Stimulated activated naive CD4-positive, alpha-beta T cell (primary cell): ENCODE data around the gene USP35.

Experiments used
- DNase-seq, 6 experiments: peaks; one replicate each; lab custom pipeline; 2025; lab: John Stamatoyannopoulos, UW

The USP35 gene, protein sequence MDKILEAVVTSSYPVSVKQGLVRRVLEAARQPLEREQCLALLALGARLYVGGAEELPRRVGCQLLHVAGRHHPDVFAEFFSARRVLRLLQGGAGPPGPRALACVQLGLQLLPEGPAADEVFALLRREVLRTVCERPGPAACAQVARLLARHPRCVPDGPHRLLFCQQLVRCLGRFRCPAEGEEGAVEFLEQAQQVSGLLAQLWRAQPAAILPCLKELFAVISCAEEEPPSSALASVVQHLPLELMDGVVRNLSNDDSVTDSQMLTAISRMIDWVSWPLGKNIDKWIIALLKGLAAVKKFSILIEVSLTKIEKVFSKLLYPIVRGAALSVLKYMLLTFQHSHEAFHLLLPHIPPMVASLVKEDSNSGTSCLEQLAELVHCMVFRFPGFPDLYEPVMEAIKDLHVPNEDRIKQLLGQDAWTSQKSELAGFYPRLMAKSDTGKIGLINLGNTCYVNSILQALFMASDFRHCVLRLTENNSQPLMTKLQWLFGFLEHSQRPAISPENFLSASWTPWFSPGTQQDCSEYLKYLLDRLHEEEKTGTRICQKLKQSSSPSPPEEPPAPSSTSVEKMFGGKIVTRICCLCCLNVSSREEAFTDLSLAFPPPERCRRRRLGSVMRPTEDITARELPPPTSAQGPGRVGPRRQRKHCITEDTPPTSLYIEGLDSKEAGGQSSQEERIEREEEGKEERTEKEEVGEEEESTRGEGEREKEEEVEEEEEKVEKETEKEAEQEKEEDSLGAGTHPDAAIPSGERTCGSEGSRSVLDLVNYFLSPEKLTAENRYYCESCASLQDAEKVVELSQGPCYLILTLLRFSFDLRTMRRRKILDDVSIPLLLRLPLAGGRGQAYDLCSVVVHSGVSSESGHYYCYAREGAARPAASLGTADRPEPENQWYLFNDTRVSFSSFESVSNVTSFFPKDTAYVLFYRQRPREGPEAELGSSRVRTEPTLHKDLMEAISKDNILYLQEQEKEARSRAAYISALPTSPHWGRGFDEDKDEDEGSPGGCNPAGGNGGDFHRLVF

DNA sequence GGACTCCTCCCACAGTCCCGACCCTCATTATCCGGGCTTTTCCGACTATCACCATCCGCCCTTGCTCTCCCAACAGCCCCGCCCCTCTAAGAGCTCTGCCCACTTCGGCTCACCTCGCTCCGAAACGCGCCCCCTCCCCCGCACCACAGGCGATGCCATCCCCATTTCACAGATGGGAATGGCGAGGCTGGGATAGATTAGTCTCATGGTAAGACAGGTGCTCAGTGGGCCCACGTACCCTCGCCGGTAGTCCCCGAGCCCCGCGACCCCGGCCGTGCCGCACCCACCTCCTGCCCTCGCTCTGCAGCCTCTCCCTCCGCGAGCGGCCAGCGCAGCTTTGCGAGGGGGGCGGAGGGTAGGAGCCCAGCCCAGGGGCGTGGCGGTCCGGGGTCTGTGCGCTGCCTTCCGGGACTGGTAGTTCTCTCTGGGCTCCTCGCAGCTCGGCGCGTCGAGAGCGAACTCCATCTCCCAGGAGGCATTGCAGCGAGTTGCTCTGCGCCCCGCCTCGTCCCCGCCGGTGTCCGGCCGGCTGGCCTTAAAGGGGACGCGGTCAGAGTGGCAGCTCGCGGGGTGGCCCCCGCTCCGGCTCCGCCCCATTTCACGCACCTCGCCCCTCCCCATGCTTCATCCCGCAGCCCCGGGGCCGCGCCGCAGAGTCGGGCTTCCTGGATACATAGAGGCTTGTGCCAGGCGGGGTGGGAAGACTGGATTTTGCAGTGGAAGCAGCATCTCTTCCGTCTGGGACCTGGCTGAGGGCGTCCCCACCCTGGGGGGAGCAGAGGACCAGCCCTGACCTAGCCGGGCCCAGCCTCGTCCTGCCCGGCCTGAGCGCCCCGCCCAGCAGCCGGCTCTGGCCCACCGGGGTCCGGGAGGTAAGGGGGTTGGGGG lies at the start of gene USP35, which contains the start of gene KCTD21:
Gene USP35, plus strand, starts transcription at position 634 of the 888 bp plus-strand sequence. CDS start 7,327 bp downstream, outside the sequence.
Gene KCTD21, minus strand, starts transcription at position 341 of the 888 bp plus-strand sequence. CDS start 14,072 bp downstream, outside the sequence.
- DNase-seq, result peak; percentile 78 to 87 (median 84)

DNA sequence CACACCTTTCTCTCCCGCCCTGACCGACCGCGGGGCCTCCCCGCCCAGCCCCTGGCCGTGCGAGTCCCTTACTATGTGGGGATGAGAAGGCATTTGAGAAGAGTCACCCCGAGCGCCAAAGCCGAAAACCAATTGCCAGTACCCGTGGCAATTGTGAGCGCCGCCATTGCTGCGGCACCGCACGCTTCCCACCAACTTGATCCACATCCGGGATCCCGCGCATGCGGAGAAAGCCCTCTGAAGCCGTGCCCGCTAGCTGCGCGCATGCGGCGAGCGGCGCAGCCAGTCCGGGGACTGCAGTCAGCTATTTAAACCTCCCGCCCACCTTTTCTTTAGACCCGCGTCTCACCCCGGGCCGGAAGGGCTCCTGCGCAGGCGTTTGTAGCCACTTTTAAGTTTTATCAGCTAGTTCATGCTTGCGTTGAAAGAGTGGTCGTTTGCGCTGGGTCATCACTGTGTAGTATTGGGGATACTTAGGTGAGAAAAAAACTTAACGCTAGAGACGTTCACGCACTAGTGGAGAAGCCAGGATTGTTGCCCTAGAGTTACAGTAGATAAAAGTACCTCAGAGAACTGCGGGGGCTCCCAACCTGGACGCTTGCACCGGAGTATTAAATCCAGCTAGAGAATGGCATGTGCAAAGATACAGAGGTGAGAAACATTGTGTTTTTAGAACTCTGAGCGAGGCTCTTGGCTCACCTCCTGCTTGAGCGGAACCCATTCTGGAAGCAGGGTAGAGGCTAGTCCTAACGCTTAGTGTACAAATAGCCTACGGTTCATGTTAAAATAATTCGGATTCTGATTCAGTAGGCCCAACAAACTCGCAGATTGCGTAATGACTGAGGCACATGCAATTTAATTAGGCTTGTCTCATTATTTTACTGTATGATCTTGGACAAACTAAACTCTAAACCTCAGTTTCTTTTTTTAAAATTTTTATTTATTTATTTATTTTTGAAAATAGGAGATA lies 49.0 kb upstream of the USP35 start, which contains the start of gene ALG8:
Gene ALG8, minus strand, starts transcription at position 205 of the 970 bp plus-strand sequence. Its CDS starts 38 bp downstream, at position 167.
- DNase-seq, result peak; percentile 91 to 95 (median 94)

DNA sequence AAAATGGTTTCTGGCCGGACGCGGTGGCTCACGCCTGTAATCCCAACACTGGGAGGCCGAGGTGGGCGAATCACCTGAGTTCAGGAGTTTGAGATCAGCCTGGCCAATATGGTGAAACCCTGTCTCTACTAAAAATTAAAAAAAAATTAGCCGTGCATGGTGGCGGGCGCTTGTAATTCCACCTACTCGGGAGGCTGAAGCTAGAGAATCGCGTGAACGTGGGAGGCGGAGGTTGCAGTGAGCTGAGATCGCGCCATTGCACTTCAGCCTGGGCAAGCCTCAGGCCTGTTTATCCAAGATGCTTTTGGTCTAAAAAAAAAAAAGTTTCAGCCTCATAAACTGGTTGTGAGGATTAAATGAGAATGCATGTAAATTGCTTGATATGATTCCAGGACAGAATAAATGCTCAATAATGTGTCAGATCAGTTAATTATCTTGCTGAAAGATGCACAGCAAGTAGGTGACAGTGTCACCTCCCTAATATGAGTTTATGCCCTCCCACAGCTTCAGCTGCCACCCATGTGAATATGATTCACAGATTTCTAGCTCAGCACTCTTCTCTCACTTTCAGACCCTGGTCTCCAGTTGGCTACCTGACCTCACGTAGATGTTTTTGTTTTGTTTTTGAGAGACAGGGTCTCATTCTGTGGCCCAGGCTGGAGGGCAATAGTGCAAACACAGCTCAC lies 48.2 kb upstream of the USP35 start:
- no peak for DNase-seq

DNA sequence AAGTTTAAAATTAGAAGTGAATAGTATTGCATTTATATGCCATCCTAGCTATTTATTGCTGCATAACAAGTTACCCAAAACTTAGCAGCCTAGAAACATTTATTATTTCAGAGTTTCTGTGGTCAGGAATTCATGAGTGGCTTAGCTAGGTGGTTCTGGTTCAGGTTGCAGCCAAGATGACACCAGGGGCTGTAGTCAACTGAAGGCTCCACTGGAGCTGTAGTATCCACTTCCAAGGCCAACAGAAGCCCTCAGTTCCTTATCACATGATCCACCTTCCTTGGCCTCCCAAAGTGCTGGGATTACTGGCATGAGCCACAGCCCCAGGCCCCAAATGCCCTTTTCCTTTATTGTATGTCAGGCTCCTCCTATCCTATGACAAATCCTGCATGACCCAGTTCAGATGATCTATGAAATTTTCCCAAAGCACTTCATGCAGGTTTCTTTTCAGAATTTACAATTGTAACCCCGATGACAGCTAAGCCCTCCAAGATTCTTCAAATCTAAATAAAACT lies 43.2 kb upstream of the USP35 start:
- DNase-seq, result no peak

DNA sequence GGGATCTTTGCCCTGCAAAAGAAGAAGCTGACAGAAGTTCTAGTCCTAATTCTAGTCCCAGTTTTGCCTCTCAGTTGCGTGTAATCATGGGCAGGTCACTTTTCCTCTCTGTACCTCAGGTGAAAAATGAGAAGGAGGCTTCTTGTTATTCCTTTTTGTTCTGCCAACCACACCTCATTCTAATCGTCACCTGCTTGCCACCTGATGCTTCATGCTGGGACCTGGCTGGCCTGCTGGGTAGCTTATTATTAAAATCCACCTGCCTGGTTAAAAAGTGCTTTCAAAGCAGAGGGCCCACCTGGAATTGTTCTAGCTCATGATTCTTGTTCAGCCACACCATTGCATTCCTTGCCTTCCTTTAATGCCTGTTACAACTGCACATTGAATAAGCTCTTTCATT lies 40.9 kb upstream of the USP35 start:
- no peak for DNase-seq

DNA sequence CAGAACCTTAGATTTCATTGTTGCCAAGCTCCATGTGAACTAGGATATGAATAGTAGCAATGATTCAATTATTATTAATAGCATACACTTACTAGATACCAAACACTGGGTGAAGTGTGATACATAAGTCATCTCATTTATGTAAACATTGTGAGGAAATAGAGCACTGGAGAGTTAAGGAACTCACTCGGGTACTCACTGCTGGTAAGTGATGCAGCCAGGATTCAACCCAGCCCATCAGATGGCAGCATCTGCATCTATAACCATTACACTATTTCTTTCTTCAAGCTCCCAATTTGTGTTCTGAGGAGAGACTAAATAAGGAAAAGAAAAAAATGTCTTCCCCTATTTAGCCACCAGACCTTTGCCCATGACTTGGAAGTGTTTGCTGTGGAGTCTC lies 39.1 kb upstream of the USP35 start:
- peak in 3 of 6 experiments; percentile 4 to 26 (median 6) for DNase-seq

DNA sequence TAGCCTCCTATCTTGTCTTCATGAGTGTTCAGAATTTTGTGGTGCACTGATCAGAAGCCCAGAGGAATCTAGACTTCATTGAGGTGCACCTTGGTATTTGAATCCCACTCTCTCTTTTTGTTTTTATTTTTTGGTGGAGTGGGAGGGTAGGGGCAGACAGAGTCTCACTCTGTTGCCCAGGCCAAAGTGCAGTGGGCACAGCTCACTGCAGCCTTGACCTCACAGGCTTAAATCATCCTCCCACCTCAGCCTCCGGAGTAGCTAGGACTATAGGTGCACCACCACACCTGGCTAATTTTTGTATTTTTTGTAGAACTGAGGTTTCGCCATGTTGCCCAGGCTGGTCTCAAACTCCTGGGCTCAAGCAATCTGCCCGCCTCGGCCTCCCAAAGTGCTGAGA lies 38.4 kb upstream of the USP35 start:
- DNase-seq, result no peak

DNA sequence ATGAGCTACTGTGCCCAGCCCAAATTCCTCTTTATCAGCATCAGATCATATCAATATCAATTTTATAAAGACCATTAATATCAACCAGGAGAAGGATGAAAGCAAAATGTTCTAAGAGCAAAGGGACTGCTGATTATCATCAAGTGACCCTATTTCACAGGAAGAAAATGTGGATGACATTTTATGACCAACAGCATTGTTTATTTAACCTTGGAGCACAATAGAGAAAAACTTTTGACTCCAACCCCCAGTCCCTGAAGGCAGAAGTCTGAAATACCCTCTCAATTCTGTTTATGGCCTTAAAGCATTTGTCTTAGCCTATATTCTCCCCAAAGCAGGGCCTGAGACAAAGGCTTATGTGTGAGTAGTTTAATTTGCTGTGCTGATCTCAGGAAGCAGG lies 38.0 kb upstream of the USP35 start:
- no peak for DNase-seq

DNA sequence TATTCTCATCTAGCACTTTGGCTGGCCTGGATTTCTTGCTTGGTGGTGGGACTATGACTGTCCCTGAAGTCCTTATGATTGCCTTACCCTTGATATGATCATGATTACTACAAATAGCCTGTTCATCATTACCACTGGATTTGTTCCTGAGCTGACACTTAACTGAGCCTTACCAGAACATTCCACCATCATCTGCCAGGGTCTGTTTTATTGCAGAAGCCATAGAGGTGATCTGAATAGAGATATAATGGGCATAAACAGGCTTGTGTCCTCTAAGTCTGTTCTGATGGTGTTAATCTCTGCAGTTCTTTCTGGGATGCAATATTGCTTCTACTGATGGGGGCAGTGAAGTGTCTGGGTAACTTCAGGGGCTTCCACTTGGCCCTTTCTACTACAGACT lies 36.9 kb upstream of the USP35 start:
- DNase-seq, result no peak

DNA sequence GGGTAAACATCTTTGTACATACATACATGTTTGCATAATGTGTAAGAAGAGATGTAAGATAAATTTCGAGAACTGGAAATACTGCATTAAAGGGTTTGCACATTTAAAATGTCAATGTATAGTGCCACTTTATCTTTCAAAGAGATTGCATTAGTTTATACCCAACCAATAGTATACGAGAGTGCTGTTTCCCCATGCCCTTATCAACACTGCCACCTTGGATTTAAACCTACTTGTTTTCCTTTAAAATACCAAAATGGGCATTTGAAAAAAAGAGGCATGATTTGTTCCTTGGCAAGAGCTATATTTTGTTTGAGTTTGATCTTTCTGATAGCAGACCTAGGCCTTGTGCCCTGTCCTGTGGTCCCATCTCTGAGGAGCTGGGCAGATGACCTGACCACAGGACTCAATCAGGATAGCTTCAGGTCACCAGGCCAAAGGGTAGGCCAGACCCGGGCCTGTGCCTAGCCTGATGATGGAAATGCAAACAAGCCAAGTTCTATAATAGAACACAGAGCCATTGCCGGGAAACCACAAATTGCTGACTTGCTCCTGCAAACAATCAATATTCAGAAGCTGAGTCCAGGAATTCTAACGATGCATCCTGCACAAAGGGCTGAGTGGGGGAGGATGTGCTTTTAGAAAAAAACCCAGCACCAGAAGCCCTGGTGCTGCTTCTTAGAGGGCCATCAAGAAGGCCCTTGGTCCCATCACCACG lies 32.4 kb upstream of the USP35 start:
- no peak for DNase-seq

DNA sequence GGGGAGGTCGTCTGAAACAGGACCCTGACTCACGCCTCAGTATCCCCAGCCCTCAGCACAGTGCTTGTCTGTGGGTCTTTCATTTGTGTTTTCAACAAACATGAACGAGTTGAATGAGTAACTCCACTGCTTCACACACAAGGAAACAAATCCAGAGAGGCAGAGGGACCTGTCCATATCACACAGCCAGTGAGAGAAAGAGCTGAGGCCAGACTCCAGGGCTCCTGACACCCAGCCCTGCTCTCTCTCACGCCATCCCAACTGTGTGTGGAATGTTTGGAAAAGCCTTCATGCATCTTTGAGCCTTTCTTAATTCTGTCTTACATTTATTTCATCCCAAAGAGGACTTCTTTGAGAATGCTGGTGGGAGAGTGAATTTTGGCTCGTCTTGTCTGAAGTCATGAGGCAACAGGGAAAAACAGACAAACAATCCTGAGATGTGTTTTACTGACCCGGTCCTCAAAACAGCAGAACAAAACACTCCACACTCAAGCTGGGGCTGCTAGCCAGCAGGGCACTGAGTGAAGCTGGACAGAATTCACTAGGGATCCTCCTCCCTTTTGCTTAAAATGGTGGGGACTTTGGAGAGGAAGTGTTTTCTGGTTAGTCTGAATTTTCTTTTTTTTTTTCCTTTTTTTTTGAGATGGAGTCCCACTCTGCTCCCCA lies 29.6 kb upstream of the USP35 start:
- DNase-seq, result no peak

DNA sequence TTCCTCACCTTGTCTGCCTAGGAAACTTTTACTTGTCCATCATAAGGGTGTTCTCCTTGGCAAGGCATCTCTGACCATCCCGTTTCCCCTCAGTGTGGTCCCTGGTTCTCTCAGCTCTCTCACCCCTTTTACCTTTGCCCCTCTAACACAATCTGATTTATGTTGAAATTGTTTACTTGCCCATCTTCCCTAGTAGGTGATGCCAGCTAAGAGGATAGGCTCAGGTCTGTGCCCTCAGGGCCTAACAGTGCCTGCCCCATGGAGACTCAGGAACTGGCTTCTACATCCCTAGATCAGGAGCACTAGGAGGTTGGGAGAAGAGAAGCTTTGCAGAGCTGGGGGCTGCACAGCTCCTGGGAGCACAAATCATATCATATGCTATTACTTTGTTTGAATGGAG lies 28.2 kb upstream of the USP35 start:
- DNase-seq, result no peak

DNA sequence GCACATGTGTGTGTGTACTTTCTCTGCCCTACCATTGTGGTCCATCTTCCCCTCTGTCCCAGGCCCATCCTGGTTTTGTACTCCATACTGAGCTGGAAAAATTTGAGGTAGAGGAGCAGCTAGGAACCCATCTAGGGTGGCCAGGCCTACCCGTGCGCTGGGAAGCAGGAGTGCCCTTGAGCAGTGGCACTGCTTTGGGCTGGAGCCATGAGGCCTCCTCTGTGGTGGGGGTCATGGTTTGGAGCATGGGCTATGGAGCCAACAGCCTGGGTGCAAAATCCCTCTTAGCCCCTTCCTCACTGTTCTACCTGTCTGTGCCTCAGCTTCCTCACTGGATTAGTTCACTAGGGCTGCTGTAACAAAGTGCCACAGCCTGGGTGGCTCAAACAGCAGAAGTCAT lies 27.4 kb upstream of the USP35 start:
- DNase-seq, result no peak

DNA sequence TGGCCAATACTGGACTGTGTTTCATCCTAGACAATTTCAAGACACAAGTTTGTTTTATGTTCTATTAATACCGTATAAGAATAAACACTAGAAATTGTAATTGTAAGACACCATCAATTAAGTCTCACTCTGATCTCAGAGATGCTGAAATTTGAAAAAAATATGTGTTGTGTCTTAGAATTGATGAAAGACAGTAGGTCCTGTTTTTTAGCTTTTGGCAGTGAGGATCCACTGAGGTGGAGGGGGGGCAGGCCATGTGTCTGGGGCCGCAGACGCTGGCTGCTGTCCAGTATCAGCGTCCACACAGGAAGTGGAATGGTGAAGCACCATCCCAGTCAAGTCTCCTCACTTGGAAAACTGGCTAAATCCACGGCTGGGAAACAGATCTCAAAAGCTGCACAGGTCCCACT lies 26.8 kb upstream of the USP35 start:
- no peak for DNase-seq

DNA sequence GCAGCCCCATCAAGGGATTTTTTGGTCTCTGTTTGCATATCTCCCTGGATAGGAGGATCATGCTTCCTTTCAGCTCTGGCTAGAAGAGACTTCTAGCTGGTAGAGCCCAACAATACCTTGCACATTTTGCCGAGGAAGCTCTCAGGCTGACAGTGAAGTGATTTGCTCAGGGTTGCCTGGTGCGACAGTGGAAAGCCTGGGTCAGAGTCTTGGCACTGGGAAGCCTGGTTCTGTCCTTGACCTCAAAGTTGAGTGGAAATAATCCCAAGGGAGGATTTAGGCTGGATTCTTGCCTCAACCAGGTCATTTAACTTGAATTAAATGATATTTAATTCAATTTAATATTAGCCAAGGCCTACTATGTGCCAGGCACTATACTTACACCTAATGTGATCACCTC lies 24.9 kb upstream of the USP35 start:
- DNase-seq, result no peak

DNA sequence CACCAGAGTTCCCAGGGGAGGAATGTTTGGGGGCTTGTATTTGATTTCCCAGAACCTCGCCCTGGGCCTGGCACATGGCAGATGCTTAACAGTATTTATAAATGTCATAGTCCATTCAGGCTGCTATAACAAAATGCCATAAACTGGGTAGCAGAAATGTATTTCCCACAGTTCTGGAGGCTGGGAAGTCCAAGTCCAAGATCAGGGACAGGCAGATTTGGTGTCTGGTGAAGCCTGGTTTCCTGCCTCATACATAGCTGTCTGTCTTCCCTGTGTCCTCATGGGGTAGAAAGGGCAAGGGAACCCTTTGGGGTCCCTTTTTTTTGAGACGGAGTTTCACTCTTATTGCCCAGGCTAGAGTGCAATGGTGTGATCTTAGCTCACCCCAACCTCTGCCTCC lies 24.2 kb upstream of the USP35 start:
- DNase-seq, result no peak

DNA sequence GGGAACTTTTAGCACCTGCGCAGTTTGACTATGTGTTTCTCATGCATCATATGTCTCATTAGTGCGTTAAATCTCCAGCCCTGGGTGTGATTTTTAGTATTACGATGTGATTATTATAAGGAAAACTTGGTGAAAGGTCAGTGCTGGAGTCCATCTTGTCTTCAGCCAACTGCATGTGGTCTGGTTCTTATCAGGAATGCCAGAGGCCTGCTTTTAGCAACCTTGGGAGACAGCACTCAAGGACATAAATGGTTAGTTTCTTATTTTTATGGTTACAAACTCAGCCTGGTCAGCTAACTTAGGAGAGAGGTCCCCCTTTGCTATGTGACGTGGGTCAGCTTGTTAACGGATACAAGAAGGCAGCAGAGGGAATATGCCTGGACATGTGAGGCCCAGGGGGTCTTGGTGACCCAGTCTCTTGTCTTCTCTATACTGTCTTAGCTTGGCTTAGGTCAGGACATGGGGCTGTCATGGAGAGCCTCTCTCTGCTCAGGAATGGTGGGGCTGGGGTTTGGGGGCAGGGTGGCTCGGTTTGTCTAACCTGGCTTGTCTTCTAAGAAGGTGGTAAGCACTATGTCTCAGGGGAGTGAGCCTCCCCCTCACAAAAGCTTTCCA lies 21.8 kb upstream of the USP35 start:
- DNase-seq, result no peak
